ENCODE results near the gene TRPV4.

The TRPV4 gene

GRCh38 chr12:109804820-109805761 lies 28.1 kb downstream of the TRPV4 start:
- peak; percentile 12 for DNase-seq

- no peak for DNase-seq
These were observed 29.5 kb downstream of the TRPV4 start for GRCh38 chr12:109803678-109804077.

- no peak for DNase-seq
These were observed 30.4 kb downstream of the TRPV4 start for GRCh38 chr12:109802828-109803227.

DNA sequence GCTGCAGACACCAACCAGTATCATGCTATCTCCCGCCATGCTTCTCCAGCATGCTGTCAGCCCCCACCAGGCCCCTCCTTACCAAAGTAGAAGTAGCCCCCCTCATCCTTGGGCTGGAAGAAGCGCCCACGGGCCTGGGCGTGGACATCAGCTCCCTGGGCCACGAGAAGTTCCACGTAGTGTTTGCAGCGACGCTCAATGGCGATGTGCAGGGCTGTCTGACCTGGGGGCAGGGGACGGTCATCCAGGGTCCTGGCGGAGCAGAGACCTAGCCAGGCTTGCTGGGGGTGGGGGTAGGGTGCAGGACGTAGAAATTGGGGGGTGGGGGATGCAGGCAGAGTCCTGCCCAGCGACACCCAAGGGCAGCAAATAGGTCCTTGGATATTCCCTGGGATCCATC lies 32.7 kb downstream of the TRPV4 start:
- no peak for DNase-seq

GRCh38 chr12:109798691-109799090 lies 34.5 kb downstream of the TRPV4 start:
- DNase-seq, result no peak

GRCh38 chr12:109797905-109798669 lies 35.1 kb downstream of the TRPV4 start:
- no peak for DNase-seq

DNA sequence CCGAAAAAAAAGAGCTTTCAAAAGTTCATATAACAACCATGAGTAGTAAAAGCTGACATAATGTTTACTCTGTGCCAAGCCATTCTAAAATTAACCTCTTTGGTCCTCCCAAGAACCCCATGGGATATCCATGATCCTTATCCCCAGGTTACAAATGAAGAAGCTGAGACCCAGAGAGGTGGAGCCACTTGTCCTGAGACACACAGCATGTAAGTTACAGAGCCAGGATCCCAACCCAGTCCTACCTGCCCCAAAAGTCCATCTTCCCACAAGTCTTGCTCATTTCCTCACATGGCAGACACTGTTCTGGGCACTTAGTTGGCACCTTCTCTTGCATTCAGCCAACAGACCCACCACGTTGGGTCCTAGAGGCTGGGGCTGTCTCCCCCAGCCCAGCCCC lies 37.1 kb downstream of the TRPV4 start:
- no peak for DNase-seq

DNA sequence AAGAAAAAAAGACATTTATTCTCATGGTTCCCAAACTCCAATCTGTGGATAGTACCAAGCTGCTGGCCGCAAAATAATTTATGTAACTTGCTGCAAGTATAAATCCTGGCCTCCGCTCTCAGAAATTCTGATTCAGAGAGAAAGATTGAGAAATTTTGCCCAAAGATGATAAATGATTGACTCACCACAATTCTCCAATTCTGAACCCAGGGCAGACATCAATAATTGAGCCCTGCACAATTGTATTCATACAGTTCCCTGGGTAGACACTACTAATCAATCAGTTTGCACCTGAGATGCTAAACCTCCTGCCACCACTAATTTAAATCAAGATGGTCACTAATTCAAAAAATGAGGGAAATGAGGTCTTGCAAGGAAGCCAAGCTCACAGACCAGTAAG lies 38.2 kb downstream of the TRPV4 start:
- no peak for DNase-seq

DNA sequence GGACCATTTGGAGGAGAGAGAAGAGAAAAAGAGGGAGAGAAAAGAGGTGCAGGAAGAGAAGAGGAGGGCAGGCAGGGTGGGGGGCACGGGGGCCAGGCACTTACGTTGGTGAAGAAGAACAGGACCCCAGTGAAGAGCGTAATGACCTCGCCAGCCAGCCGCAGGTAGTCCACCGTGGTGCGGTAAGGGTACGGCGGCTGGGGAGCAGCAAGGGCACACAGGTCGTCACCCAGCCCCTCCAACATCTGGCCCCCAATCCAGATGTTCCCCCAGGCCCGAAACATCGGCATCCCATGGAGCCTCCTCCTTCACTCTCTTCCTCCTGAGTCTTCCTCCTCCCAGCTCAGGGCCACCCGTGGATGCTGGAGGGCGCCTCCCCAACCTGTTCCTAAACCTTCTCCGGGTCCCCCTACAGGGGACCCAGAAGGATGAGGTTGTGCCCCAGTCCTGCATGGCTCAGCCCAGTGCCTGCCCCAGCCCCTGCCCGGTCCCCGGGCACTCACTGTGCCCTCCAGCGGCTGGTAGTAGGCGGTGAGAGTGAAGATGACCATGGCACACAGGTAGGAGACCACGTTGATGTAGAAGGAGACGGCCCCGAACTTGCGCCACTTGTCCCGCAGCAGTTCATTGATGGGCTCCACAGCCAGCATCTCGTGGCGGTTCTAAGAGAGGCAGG lies 39.2 kb downstream of the TRPV4 start:
- DNase-seq, result no peak

GRCh38 chr12:109793411-109793810 lies 39.8 kb downstream of the TRPV4 start:
- DNase-seq, result no peak

DNA sequence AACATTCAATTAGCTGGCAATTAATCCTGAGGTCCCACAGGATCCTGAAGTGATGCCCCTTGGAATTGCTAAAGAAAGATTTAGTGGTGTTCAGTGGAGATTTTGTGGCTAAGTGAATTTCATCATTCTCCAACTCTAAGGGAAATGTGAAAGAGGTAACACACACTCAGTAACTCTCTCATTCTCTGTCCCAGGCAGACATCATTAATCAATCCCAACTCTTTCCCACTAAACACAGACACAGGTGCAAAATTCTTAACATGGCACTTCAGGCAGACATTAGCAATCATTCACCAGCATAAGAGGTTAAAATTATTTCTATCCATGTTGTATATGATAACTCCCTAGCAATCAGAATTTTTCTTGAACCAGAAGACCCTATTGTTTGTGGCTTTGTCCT lies 40.2 kb downstream of the TRPV4 start:
- no peak for DNase-seq

DNA sequence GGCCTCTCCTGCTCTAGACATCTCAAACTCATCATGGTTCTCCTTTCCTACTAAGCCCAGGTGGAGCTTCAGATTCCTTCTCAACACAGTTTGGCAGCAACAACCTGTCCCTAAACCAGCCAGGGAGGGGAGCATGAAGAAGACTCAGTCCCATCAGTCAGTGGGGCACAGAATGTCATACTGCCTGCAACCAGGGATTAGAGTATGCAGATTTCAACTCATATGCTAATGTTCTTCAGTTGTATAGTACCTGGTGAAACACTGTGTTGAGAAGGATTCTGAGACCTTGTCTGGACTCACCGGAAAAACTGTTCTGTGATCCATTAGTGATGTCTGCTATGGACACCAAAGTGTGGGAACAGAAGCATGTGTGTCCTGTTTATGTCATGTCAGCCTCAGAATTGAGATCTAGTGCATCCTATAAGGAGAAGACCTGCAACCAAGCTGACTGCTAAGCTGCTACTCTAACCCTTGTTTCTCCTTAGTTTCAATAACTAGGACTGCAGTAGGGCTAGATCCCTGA lies 43.6 kb downstream of the TRPV4 start:
- DNase-seq, result no peak

DNA sequence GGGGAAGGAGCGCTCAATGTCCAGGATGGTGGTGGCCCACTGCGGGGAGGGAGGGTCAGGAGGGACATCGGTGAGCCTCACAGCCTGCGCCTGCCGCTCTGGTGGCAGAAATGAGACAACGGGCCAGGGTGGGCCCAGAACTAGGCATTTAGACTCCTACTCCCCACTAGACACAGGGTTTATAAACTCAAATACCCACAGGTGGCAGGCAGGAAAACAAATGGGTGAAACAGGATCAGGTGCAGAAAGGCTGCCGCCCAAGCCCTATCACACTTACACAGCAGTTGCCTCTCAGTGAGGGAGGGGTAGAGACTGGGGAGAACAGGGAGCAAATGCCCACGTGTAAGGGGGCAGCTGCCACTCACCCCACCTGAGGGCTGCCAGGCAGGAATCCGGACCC lies 46.4 kb downstream of the TRPV4 start:
- DNase-seq, result no peak

GRCh38 chr12:109785854-109786253 lies 47.3 kb downstream of the TRPV4 start:
- no peak for DNase-seq

DNA sequence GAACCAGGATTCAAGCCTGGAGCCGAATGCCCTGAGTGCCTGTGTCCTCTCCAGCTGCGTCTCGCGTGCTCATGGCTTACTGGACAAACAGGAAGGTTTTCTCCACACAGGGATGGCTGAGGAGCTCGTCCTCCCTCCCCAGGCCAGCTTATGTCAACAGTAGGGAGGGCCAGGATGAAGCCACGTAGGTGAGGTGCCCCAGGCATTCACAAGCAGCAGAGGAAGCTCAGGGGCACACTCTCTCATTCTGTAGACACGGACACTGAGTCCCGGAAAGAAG lies 49.3 kb downstream of the TRPV4 start:
- no peak for DNase-seq

DNA sequence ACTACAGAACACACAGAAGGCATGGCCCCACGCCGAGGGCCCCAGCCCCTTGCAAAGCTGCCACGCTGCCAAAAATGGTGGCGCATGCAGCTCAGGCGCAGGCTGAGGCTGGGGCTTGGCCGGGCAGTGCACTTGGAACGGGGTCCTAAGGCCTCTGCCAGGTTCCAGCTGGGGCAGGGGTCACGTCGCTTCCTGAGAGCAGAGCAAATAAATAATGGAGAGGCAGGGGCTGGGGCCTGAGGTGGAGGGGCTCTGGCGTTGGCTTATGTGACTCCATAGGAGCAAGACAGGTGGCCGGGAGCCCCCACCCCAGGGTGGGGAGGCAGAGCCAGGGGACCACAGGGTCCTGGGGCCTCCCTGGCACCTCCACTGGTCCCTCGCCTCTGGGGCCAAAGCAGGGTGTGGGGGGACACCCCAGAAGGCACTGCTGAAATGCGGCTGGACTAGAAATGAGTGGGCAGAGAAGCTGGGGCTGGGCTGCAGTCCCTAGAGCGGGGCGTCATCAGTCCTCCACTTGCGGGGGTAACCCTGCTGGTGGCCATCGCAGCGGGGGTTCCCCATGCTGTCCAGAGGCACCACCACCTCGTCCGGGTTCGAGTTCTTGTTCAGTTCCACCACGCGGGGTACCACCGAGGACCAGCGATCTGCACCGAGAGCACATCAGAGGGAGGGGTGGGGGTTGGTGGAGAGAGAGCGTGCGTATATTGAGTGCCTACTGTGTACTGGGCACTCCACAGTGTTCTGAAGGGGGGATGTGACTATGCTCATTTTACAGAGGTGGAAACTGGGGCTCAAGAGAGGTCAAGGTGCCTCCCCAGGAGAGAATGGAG lies 49.8 kb downstream of the TRPV4 start:
- DNase-seq, result no peak

DNA sequence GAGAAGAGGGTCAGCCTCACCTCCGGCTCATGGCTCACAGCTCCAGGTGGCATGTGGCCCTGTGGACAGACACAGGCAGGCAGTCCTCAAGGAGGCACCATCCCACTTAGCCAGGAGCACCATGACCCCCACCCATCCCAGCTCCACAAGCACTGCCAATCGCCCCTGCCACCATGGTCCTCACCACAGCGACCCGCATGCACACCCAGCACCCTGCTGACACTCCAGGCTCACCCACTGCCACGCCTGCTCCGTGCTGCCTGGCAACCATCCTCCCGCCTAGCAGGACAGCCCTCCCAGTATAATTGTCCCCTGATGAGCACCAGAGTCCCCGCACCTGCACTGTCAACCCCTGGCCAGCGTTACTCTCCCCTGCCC lies 50.9 kb downstream of the TRPV4 start:
- DNase-seq, result no peak

GRCh38 chr12:109781668-109782325 lies 51.4 kb downstream of the TRPV4 start:
- no peak for DNase-seq

GRCh38 chr12:109779382-109779781 lies 53.8 kb downstream of the TRPV4 start:
- DNase-seq, result no peak

DNA sequence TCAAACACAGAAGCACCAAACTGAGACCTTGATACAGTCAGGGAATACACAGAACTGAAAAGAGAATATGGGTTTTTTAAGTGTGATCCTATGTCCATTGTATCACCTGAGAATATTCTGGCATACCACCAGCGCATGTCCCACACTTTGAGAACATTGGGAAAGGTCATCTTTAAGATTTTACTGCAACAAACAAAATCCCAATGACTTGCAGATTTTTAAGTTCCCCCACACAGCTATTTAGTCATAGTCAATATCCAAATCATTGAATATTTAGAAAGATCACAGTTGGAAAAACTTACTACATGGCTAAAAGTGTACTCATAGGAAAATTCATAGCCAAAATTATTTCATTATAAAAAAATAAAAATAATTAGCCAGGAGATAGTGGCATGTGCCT lies 54.5 kb downstream of the TRPV4 start:
- no peak for DNase-seq

DNA sequence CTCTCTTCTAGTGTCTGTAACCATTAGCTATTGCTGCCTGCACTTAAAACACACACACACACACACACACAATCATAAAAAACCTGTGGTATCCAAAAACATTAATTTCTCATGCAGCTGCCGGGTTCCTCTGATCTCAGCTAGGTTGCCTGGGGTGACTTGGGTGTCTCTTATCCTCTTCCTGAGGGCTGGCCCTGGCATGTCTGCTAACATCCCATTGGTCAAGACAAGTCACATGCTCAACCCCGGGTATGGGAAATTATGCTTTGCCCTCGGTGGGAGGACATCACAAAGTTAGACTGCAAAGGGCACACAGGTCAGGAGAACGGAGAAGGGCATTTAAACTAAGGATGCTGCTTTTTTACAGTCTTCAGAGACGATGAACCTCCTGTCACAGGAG lies 55.7 kb downstream of the TRPV4 start:
- no peak for DNase-seq

GRCh38 chr12:109776624-109777023 lies 56.6 kb downstream of the TRPV4 start:
- DNase-seq, result no peak

All from NCI-H1694 treated with DMSO at 0.1 percent for 48 hours (cell line).